WI38 (cell line): ENCODE measurements around the gene SPATA18.

ENCODE experiments used
- H3K4me3 ChIP-seq: 2 replicates; pipeline ENCODE4 v1.5.1; 2011; ENCODE audit warnings: low read depth, mild to moderate bottlenecking, control low read depth, low read length
- CTCF ChIP-seq: IDR thresholded peaks from 2 replicates; pipeline ENCODE4 v1.5.1; 2012; ENCODE audit warnings: low read depth, mild to moderate bottlenecking, control low read depth, low read length

The SPATA18 gene

GRCh38 chr4:52035190-52035589 is 15.9 kb upstream of the SPATA18 start:
- TF ChIP-seq CTCF: no peak

GRCh38 chr4:52036886-52037530 is 14.1 kb upstream of the SPATA18 start:
- H3K4me3 ChIP-seq: peak overlapping the region; percentile 72
- TF ChIP-seq CTCF: no peak

More at GRCh38 chr4:52035190-52035589, 15.9 kb upstream of the SPATA18 start:
- H3K4me3 ChIP-seq: no peak overlapping the region

- H3K4me3 ChIP-seq: peak overlapping the region; percentile 72
- TF ChIP-seq CTCF: no peak
These were observed 13.4 kb upstream of the SPATA18 start for GRCh38 chr4:52037689-52038102.

- TF ChIP-seq CTCF: no peak
- peak within 1 kb of the TSS; percentile 72 for H3K4me3 ChIP-seq
These were observed 12.8 kb upstream of the SPATA18 start, which contains the start of gene SGCB for GRCh38 chr4:52038103-52038912. Gene SGCB, minus strand, starts transcription at chr4:52038299. Its CDS starts 40 bp downstream, at chr4:52038259.

- H3K4me3 ChIP-seq: no peak overlapping the region
- no peak for TF ChIP-seq CTCF
These were observed 6.1 kb upstream of the SPATA18 start for GRCh38 chr4:52045028-52045427.

GRCh38 chr4:52049266-52049665 is 1.8 kb upstream of the SPATA18 start:
- no peak overlapping the region for H3K4me3 ChIP-seq
- TF ChIP-seq CTCF: no peak
